Measurements from ENCODE around the gene GPR132. TPM values are rescaled to one million over a fixed set of nuclear protein-coding genes. Genes with fewer than 3 reads are reported as not detected.

Gene GPR132
- total and polyA plus RNA-seq, 10 of the 15 experiments (the other 5 are each of a cell fraction or from before 2014, with no cell fraction given) = 1.9 to 49.3 (median 20.4) TPM

DNA sequence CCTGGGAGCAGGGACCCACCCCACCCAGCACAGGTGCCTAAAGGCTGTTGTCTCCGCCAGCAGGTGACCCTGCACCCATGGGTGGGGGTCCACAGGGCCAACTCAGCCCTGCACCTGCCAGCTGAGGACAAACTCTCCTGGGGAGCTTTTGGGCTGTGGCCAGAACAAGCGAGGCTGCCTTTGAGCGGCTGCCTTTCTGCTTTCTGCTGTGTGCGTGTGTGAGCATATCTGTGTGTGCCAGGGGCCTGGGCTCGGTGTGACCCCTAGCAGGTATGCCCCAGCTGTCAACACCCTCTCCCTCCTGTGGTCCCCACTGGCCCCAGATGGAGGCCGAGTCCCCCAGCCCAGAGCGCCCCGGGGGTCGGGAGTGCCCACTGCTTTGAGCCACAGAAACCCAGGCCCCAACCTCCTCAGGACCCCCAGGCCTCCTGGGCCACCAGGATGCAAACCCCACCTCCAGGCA, 25.9 kb upstream of the GPR132 start:
- 89% methylated on average over 9 of the region's 9 CpGs for WGBS (ENCODE audit: insufficient coverage, insufficient replicate concordance, low lambda C conversion rate, missing lambda C conversion rate)
- peaks cover 18% of the 10 kb centered on the region for H3K4me1 ChIP-seq (ENCODE audit: control insufficient read depth, insufficient read depth, low read length)
- intact Hi-C loops (cut with micrococcal nuclease; ENCODE audit: unreplicated experiment) = loop anchor here (5.0 to 10.0 kb wide), 2 partner anchors 74 to 111 kb away; partner anchors contain the start of gene JAG2
- H3K36me3 ChIP-seq (ENCODE audit: control insufficient read depth in 2 of 2, insufficient read depth in 2 of 2, low read length in 1 of 2) = no peaks in the 10 kb centered on the region
- H3K27me3 ChIP-seq (replicated peaks in 1 of 2; ENCODE audit: control insufficient read depth in 2 of 2, insufficient read depth in 2 of 2, low read length in 1 of 2) = no peaks in the 10 kb centered on the region
- H4K20me1 ChIP-seq (ENCODE audit: control insufficient read depth, insufficient read depth) = no peaks in the 10 kb centered on the region
- ChIA-PET RAD21 (ENCODE audit: unreplicated experiment) (interaction anchor here (1.0 to 2.4 kb wide), 3 partner anchors 190 to 260 kb away, joined by 3 to 13 read pairs (median 4); no protein-coding TSS in a partner anchor), POLR2A (no interaction called here), SMC1A (ENCODE audit: uncharacterized antibody, unreplicated experiment) (interaction anchor here (1.0 to 1.5 kb wide), 2 partner anchors 9 to 26 kb away, joined by 3 to 4 read pairs; partner anchors contain the start of gene GPR132), CTCF (interaction anchor here (0.6 to 5.7 kb wide), 12 partner anchors 15 to 535 kb away, joined by 3 to 114 read pairs (median 4); partner anchors contain the start of gene GPR132)
- FAIRE-seq = no peak
- no peak for ATAC-seq
- BruUV-seq (replicated peaks) = no TSS peak
- no peak overlapping the region for H2AFZ ChIP-seq (ENCODE audit: control insufficient read depth, low read depth, low read length)
- H3K79me2 ChIP-seq (ENCODE audit: control insufficient read depth, insufficient read depth, low read length) = no peaks in the 10 kb centered on the region; the same call in 1 of the 2 replicates
- H3K27ac ChIP-seq (ENCODE audit: control insufficient read depth, insufficient read depth) = no peak overlapping the region
- DNase-seq (ENCODE audit: low read depth, low spot score) = no peak
- H3K4me3 ChIP-seq = no peak overlapping the region
- H3K4me2 ChIP-seq (ENCODE audit: control insufficient read depth, insufficient read depth) = no peak overlapping the region
- in situ Hi-C loops (cut with MboI) = no loop called here
- H3K9me3 ChIP-seq (replicated peaks; ENCODE audit: control insufficient read depth, insufficient read depth, low read length) = no peaks in the 10 kb centered on the region
- no peak overlapping the region for H3K9ac ChIP-seq (ENCODE audit: control insufficient read depth, insufficient read depth, low read length)
- TF ChIP-seq FOXM1 (IDR thresholded peaks at IDR 0.05; ENCODE audit: low read depth, low read length) = no peak
- TF ChIP-seq, protein P1, sequence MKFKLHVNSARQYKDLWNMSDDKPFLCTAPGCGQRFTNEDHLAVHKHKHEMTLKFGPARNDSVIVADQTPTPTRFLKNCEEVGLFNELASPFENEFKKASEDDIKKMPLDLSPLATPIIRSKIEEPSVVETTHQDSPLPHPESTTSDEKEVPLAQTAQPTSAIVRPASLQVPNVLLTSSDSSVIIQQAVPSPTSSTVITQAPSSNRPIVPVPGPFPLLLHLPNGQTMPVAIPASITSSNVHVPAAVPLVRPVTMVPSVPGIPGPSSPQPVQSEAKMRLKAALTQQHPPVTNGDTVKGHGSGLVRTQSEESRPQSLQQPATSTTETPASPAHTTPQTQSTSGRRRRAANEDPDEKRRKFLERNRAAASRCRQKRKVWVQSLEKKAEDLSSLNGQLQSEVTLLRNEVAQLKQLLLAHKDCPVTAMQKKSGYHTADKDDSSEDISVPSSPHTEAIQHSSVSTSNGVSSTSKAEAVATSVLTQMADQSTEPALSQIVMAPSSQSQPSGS (IDR thresholded peaks at IDR 0.05; ENCODE audit: low read length) = no peak
- no peak for TF ChIP-seq BCL11A (IDR thresholded peaks at IDR 0.05; ENCODE audit: low read depth, low read length)
- no peak for TF ChIP-seq LARP7 (IDR thresholded peaks at IDR 0.05)
- TF ChIP-seq, protein P2, sequence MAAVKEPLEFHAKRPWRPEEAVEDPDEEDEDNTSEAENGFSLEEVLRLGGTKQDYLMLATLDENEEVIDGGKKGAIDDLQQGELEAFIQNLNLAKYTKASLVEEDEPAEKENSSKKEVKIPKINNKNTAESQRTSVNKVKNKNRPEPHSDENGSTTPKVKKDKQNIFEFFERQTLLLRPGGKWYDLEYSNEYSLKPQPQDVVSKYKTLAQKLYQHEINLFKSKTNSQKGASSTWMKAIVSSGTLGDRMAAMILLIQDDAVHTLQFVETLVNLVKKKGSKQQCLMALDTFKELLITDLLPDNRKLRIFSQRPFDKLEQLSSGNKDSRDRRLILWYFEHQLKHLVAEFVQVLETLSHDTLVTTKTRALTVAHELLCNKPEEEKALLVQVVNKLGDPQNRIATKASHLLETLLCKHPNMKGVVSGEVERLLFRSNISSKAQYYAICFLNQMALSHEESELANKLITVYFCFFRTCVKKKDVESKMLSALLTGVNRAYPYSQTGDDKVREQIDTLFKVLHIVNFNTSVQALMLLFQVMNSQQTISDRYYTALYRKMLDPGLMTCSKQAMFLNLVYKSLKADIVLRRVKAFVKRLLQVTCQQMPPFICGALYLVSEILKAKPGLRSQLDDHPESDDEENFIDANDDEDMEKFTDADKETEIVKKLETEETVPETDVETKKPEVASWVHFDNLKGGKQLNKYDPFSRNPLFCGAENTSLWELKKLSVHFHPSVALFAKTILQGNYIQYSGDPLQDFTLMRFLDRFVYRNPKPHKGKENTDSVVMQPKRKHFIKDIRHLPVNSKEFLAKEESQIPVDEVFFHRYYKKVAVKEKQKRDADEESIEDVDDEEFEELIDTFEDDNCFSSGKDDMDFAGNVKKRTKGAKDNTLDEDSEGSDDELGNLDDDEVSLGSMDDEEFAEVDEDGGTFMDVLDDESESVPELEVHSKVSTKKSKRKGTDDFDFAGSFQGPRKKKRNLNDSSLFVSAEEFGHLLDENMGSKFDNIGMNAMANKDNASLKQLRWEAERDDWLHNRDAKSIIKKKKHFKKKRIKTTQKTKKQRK (IDR thresholded peaks at IDR 0.05; ENCODE audit: low read depth, low read length) = no peak
- no peak for TF ChIP-seq MLLT1 (IDR thresholded peaks at IDR 0.05)
- no peak for TF ChIP-seq MTA2 (IDR thresholded peaks at IDR 0.05; ENCODE audit: low read depth)
- no peak for TF ChIP-seq RELA (IDR thresholded peaks at IDR 0.05; ENCODE audit: borderline replicate concordance, partially characterized antibody)
- TF ChIP-seq, protein P3, sequence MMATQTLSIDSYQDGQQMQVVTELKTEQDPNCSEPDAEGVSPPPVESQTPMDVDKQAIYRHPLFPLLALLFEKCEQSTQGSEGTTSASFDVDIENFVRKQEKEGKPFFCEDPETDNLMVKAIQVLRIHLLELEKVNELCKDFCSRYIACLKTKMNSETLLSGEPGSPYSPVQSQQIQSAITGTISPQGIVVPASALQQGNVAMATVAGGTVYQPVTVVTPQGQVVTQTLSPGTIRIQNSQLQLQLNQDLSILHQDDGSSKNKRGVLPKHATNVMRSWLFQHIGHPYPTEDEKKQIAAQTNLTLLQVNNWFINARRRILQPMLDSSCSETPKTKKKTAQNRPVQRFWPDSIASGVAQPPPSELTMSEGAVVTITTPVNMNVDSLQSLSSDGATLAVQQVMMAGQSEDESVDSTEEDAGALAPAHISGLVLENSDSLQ (IDR thresholded peaks at IDR 0.05) = no peak
- TF ChIP-seq ZBTB40 (IDR thresholded peaks at IDR 0.05; ENCODE audit: borderline replicate concordance) = no peak
- TF ChIP-seq JUNB (IDR thresholded peaks at IDR 0.05) = no peak
- TF ChIP-seq RBBP5 (conservative IDR thresholded peaks at IDR 0.05) = no peak
- TF ChIP-seq SRF (IDR thresholded peaks at IDR 0.05; ENCODE audit: low read depth in 2 of 2, low read length in 2 of 2) = no peak
